ENCODE results near the gene TMC3.

DNA sequence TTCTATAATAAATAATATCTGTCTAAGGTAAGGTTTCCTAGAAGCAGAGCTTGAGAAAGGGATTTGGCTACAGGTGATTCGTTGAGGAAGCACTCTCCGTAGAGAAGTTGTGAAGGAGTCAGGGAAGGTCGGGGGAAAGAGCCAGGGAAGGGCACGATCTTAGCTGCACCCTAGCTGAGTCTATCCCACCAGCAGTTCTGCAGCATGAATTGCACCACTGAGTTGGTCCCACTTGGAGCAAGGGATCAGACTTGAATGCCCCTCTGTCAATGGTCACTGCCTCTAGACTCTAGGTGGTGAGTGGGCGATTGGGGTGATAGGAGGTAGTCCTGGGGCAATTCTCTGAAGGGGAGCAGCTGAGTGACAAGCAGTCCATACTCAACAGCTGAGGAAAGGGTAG lies 13.5 kb downstream of the TMC3 start:
- TF ChIP-seq, protein P1, sequence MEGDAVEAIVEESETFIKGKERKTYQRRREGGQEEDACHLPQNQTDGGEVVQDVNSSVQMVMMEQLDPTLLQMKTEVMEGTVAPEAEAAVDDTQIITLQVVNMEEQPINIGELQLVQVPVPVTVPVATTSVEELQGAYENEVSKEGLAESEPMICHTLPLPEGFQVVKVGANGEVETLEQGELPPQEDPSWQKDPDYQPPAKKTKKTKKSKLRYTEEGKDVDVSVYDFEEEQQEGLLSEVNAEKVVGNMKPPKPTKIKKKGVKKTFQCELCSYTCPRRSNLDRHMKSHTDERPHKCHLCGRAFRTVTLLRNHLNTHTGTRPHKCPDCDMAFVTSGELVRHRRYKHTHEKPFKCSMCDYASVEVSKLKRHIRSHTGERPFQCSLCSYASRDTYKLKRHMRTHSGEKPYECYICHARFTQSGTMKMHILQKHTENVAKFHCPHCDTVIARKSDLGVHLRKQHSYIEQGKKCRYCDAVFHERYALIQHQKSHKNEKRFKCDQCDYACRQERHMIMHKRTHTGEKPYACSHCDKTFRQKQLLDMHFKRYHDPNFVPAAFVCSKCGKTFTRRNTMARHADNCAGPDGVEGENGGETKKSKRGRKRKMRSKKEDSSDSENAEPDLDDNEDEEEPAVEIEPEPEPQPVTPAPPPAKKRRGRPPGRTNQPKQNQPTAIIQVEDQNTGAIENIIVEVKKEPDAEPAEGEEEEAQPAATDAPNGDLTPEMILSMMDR (IDR thresholded peaks at IDR 0.05; ENCODE audit: insufficient read depth, low read depth, low read length): no peak
- no peak for TF ChIP-seq EZH2 (IDR thresholded peaks at IDR 0.05; ENCODE audit: insufficient read depth, low read length)
